DND-41 (cell line): ENCODE data around the gene SPTBN4.

ENCODE experiments used
- ATAC-seq: fragments of 200-7000 bp; cut with Tn5 transposase; 3 replicates; pipeline ENCODE4 v1.9.1; 2021; ENCODE audit warnings: low read depth; ENCODE audit not compliant: insufficient read depth
- DNase-seq: peaks from one replicate; pipeline ENCODE4 v3.0.0-alpha.2; 2020
- H2AFZ ChIP-seq: 2 replicates; pipeline ENCODE4 v1.6.0; 2012; ENCODE audit warnings: low read depth, low read length
- H3K27ac ChIP-seq: 2 replicates; pipeline ENCODE4 v1.5.1; 2012; ENCODE audit warnings: low read length, inconsistent platforms
- H3K27me3 ChIP-seq: fragments of 200-600 bp; sonication (generic); 2 replicates; pipeline ENCODE4 v1.6.0; 2012; ENCODE audit warnings: low read length, mild to moderate bottlenecking, inconsistent platforms; ENCODE audit not compliant: insufficient read depth, poor library complexity
- H3K36me3 ChIP-seq: 2 replicates; pipeline ENCODE4 v1.5.1; 2012; ENCODE audit warnings: low read length, inconsistent platforms; ENCODE audit not compliant: insufficient read depth
- H3K4me1 ChIP-seq: 2 replicates; pipeline ENCODE4 v1.5.1; 2012; ENCODE audit warnings: mild to moderate bottlenecking, low read length; ENCODE audit not compliant: insufficient read depth
- H3K4me2 ChIP-seq: 2 replicates; pipeline ENCODE4 v1.6.0; 2012; ENCODE audit warnings: mild to moderate bottlenecking, moderate library complexity, low read length, inconsistent platforms; ENCODE audit not compliant: insufficient read depth
- H3K4me3 ChIP-seq, 2 experiments: fragments of 200-600 bp in 1 of 2; shearing (Covaris generic) in 1 of 2; 2 replicates each; pipeline ENCODE4 v1.5.1; 2012 to 2016; ENCODE audit warnings: inconsistent platforms in 2 of 2, low read length in 2 of 2, mild to moderate bottlenecking in 2 of 2, low read depth in 1 of 2, moderate library complexity in 1 of 2
- H3K79me2 ChIP-seq: 2 replicates; pipeline ENCODE4 v1.6.0; 2012; ENCODE audit warnings: low read length, inconsistent platforms; ENCODE audit not compliant: insufficient read depth
- H3K9ac ChIP-seq: 2 replicates; pipeline ENCODE4 v1.6.0; 2012; ENCODE audit warnings: low read depth, mild to moderate bottlenecking, inconsistent platforms, low read length, moderate library complexity
- H3K9me3 ChIP-seq: 2 replicates; pipeline ENCODE4 v1.5.1; 2012; ENCODE audit warnings: low read length, moderate library complexity, mild to moderate bottlenecking, inconsistent platforms; ENCODE audit not compliant: insufficient read depth, severe bottlenecking
- H4K20me1 ChIP-seq: 2 replicates; pipeline ENCODE4 v1.6.0; 2012; ENCODE audit warnings: low read length; ENCODE audit not compliant: insufficient read depth
- EZH2 ChIP-seq: IDR thresholded peaks from 3 replicates; pipeline ENCODE4 v1.6.1; 2012; ENCODE audit warnings: borderline replicate concordance, low read depth, mild to moderate bottlenecking, moderate library complexity, low read length, inconsistent platforms; ENCODE audit not compliant: severe bottlenecking
- TF ChIP-seq, protein P1 (sequence below): IDR thresholded peaks from 2 replicates; pipeline ENCODE4 v1.5.1; 2012; ENCODE audit warnings: borderline replicate concordance, low read length, moderate library complexity, mild to moderate bottlenecking; ENCODE audit not compliant: poor library complexity, severe bottlenecking; ENCODE audit errors: extremely low read depth

Gene SPTBN4

DNA sequence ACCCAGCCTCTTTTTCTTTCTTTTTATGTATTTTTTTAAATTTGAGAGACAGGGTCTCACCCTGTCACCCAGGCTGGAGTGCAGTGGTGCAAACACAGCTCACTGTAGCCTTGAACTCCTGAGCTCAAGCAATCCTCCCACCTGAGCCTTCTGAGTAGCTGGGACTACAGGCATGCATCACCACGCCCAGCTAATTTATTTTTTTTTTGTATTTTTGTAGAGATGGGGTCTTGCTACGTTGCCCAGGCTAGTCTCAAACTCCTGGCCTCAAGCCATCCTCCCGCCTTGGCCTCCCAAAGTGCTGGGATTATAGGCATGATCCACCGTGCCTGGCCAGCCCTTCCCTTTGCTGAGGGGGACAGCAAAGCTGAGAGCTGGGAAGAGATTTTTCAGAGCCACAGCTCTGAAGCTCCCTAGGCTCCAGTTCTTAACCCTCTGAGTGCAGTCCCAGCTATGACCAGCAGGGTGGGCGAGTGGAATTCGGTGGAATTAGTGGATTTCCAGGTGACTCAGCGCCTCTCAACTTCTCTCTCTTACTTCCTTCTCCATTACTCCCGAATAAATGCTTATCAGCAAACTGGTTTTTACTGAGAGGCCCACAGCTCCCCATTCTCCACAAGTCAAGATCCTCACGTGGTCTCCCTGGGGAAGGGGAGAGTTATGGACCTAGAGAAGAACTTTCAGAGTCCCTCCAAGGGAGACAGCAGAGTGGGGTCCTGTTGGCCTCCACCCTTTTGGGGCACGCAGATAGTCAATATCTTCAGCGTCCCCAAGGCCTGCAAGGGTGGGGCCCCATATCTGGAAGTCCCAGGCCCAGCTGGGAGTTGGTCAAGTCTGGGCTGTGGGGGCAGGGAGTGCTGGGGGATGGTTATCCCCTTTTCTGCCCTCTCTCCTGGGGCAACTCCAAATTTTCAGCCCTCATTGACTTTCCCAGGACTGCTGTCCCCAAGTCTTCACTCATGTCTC is 2.5 kb upstream of the SPTBN4 start:
- Histone ChIP-seq H3K27ac (peak overlapping the region; percentile 41), H3K4me3 (peak overlapping the region in 1 of 2 experiments; percentile 78; a peak in 2 of 4 replicates), H2AFZ (peak overlapping the region; percentile 79)

DNA sequence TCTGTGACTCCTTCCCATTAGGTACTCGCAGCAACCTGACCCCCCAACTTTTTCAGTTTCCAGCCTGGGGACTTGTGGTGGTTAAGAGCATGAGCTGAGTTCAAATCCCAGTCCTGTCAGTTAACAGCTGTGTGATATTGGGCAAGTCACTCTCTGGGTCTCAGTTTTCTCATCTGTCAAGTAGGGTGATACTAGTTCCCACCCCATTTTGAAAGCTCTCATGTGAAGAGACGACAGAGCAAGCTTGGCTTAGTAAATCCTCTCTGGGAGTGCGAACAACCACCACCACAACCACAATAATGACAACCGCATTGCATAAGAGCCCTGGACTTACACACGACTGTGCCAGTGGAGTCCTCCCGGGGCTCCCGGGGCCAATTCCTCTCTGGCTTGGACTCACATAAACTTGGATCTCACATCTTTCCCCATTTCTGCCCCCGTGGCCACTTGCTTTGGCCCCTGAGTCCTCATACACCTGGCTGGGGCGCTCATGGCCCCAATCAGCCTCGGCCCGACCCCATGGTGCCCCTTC is 1.7 kb upstream of the SPTBN4 start:
- no peaks in the 10 kb centered on the region for H3K36me3 ChIP-seq
- ATAC-seq (peak; percentile 8; the same call in 2 of the 3 replicates), DNase-seq (no peak)
- H3K4me1 ChIP-seq: peaks cover 20% of the 10 kb centered on the region
- H3K79me2 ChIP-seq: no peaks in the 10 kb centered on the region
- peak overlapping the region; percentile 44 to 78 for H3K4me3 ChIP-seq
- TF ChIP-seq, protein P1, sequence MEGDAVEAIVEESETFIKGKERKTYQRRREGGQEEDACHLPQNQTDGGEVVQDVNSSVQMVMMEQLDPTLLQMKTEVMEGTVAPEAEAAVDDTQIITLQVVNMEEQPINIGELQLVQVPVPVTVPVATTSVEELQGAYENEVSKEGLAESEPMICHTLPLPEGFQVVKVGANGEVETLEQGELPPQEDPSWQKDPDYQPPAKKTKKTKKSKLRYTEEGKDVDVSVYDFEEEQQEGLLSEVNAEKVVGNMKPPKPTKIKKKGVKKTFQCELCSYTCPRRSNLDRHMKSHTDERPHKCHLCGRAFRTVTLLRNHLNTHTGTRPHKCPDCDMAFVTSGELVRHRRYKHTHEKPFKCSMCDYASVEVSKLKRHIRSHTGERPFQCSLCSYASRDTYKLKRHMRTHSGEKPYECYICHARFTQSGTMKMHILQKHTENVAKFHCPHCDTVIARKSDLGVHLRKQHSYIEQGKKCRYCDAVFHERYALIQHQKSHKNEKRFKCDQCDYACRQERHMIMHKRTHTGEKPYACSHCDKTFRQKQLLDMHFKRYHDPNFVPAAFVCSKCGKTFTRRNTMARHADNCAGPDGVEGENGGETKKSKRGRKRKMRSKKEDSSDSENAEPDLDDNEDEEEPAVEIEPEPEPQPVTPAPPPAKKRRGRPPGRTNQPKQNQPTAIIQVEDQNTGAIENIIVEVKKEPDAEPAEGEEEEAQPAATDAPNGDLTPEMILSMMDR: no peak
- TF ChIP-seq EZH2: no peak
- peaks cover 5% of the 10 kb centered on the region; the same call in 1 of the 2 replicates for H4K20me1 ChIP-seq
- no peaks in the 10 kb centered on the region for H3K27me3 ChIP-seq
- peak overlapping the region; percentile 86 for H2AFZ ChIP-seq
- H3K4me2 ChIP-seq: peak overlapping the region; percentile 98
- peak overlapping the region; percentile 72 for H3K9ac ChIP-seq
- no peaks in the 10 kb centered on the region for H3K9me3 ChIP-seq
- H3K27ac ChIP-seq: peak overlapping the region; percentile 76

More for the DNA sequence above, 2.5 kb upstream of the SPTBN4 start:
- Histone ChIP-seq H4K20me1 (peaks cover 5% of the 10 kb centered on the region; the same call in 1 of the 2 replicates), H3K4me1 (peaks cover 20% of the 10 kb centered on the region), H3K27me3 (no peaks in the 10 kb centered on the region), H3K36me3 (no peaks in the 10 kb centered on the region), H3K4me2 (peak overlapping the region; percentile 98), H3K9me3 (no peaks in the 10 kb centered on the region), H3K79me2 (no peaks in the 10 kb centered on the region), H3K9ac (peak overlapping the region; percentile 72)
- TF ChIP-seq, protein P1: peak; percentile 80
- TF ChIP-seq EZH2: no peak
- ATAC-seq: no peak
- peak; percentile 77 for DNase-seq

DNA sequence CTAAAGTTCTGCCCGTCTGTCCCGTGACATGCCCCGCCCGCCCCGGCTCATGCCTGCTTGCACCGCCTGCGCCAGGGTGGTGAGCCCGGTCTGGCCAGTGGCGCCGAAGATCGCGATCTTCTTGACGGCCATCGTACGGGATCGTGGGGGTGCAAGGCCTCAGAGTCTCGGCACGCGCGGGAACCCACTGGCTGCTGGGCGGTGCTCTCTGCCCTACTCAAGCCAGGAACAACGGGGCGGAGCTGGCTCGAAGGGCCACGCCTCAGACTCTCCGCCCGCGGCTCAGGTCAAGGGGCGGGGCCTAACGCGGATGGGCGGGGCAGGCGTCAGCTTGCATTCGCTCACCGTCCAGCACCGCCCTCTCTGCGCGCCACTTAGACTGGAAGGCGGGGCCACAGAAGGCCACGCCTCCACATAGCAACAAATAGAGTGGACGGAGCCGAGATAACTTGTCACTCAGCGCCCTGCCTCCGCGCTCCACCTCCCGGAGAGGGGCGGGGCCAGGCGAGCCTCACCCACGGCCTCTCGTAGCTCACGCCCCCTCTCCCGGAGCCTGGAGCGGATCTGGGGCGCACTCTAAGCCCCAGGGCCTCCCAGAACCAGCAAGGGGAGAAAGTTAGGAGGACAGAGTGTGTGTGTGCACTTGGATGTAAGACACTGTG is 1.1 kb upstream of the SPTBN4 start, which contains the start of gene BLVRB:
Gene BLVRB, minus strand, starts transcription at position 189 of the 662 bp plus-strand sequence. Its CDS starts 57 bp downstream, at position 132.
- Histone ChIP-seq H4K20me1 (peaks cover 5% of the 10 kb centered on the region; the same call in 1 of the 2 replicates), H3K4me1 (peaks cover 20% of the 10 kb centered on the region), H3K9me3 (no peaks in the 10 kb centered on the region), H3K27ac (peak within 1 kb of the TSS; percentile 76), H3K79me2 (no peaks in the 10 kb centered on the region), H3K9ac (peak within 1 kb of the TSS; percentile 72), H3K36me3 (no peaks in the 10 kb centered on the region), H2AFZ (peak within 1 kb of the TSS; percentile 86), H3K4me2 (peak within 1 kb of the TSS; percentile 98), H3K27me3 (no peaks in the 10 kb centered on the region), H3K4me3 (peak within 1 kb of the TSS; percentile 44 to 78)
- ATAC-seq (peak; percentile 88), DNase-seq (peak; percentile 99)
- no peak for TF ChIP-seq EZH2
- TF ChIP-seq, protein P1: no peak
